ENCODE results near the gene CACNA1C. TPM values are rescaled to one million over a fixed set of nuclear protein-coding genes. Genes with fewer than 3 reads are reported as not detected.

Gene CACNA1C
- total RNA-seq, 3 donors from 2014 or later: 2.6 to 11.8 (median 9.5) TPM

DNA sequence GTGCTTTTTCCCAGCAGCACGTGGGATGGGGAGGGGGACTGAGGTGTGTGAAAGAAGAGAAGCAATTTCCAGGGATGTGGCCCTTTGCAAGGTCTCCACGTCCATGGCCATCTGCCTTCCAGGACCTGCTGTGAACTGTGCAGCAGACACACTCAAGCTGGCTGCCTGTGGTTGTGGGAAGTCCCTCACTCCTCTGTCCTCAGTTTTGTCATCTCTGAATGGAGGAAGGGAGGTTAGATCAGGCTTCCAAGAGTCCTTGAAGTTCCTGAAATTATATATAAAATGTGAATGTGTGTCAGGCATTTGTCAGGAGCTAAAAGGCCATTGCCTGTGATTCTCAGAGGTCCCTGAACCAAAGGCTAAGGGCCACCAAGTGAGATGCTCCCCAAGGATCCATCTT, 328.2 kb downstream of the CACNA1C start:
- no peaks in the 10 kb centered on the region for H3K27me3 ChIP-seq
- no peak for DNase-seq (ENCODE audit: low spot score in 2 of 2)
- peak overlapping the region in 1 of 2 donors; percentile 12 for H3K27ac ChIP-seq
- H3K4me3 ChIP-seq: no peak overlapping the region
- no peaks in the 10 kb centered on the region for H3K36me3 ChIP-seq
- no peak for TF ChIP-seq POLR2A (IDR thresholded peaks at IDR 0.05)
- TF ChIP-seq, protein P1, sequence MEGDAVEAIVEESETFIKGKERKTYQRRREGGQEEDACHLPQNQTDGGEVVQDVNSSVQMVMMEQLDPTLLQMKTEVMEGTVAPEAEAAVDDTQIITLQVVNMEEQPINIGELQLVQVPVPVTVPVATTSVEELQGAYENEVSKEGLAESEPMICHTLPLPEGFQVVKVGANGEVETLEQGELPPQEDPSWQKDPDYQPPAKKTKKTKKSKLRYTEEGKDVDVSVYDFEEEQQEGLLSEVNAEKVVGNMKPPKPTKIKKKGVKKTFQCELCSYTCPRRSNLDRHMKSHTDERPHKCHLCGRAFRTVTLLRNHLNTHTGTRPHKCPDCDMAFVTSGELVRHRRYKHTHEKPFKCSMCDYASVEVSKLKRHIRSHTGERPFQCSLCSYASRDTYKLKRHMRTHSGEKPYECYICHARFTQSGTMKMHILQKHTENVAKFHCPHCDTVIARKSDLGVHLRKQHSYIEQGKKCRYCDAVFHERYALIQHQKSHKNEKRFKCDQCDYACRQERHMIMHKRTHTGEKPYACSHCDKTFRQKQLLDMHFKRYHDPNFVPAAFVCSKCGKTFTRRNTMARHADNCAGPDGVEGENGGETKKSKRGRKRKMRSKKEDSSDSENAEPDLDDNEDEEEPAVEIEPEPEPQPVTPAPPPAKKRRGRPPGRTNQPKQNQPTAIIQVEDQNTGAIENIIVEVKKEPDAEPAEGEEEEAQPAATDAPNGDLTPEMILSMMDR (IDR thresholded peaks at IDR 0.05): no peak
- no peak for TF ChIP-seq POLR2AphosphoS5 (IDR thresholded peaks at IDR 0.05)
- no peaks in the 10 kb centered on the region for H3K4me1 ChIP-seq
- intact Hi-C loops (cut with DNase I; ENCODE audit: low total_unique reads): no loop called here
- no peaks in the 10 kb centered on the region for H3K9me3 ChIP-seq

DNA sequence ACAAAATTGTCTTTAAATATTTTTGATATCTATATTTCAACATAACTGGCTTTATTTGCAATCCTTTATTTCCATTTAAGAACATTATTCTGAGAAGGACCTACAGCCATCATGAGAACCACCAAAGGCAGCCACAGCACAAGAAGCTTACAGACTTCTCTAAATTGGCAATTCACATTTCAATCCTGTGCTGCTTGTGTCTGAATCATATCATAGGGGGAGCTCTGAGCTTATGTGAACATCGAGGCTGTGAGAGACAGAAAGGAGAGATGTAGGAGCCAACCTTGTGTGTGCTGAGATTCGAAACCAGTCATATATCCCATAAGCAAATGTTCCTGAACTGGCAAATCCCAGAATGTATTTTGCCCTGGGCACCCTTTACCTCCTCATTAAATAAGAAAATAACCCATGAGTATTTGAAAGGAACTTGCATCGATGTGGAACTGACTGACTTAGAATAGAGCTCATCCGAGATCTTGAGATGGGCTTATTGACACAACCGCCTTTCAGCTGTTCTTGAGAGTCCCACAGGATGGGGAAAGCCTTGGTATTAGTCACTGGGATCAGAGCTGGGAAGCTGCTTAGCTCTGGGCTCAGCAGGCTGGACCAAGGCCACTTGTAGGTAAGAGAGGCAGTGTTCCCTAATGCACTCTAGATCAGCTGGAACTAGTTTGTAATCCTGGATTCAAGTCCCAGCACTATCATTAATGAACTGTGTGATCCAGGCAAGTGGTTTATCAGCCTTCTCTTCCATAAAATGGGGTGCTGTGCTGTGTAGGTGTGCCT, 329.8 kb downstream of the CACNA1C start:
- H3K27me3 ChIP-seq: no peaks in the 10 kb centered on the region
- peak overlapping the region in 1 of 2 donors; percentile 75 for H3K27ac ChIP-seq
- H3K4me3 ChIP-seq: no peak overlapping the region
- H3K9me3 ChIP-seq: no peaks in the 10 kb centered on the region
- intact Hi-C loops (cut with DNase I; ENCODE audit: low total_unique reads): no loop called here
- H3K4me1 ChIP-seq: no peaks in the 10 kb centered on the region
- H3K36me3 ChIP-seq: no peaks in the 10 kb centered on the region
- TF ChIP-seq POLR2AphosphoS5 (IDR thresholded peaks at IDR 0.05) (no peak), POLR2A (IDR thresholded peaks at IDR 0.05) (no peak)
- TF ChIP-seq, protein P1 (IDR thresholded peaks at IDR 0.05): no peak
- no peak for DNase-seq (ENCODE audit: low spot score in 2 of 2)

DNA sequence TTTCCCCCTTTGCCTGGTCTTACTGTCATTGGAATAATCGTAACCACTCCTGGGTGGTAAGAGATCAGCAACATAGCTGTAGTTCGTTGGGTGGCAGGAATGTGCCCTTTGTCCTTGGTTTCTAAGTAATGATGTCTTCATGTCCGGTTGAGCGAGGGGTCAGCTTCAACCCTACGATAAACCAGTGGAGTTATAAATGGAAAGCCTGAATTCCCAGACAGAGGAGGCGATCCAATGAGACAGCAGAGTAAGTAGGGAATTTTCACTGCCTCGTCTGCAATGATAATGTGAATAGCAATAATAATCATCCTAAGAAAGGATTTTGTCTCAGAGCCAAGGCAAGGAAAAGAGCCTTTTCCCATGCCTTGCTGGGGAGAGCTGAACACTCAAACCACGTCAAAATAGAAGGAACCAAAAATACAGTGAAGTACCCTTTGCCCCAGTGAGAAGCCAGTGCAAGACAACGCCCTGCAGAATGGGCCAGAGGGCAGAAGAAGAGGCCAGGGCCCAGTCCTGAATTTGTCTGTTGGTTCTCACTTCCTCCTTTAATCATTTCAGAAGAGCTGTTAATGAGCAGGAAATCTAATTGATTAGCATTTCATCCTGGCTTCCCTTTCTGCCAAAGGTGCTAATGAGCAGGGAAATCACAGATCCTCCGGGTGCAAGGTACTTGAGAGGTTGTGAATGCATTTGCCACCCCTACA, 330.7 kb downstream of the CACNA1C start:
- intact Hi-C loops (cut with DNase I; ENCODE audit: low total_unique reads): no loop called here
- no peaks in the 10 kb centered on the region for H3K27me3 ChIP-seq
- no peak for DNase-seq (ENCODE audit: low spot score in 2 of 2)
- H3K4me1 ChIP-seq: no peaks in the 10 kb centered on the region
- peak overlapping the region in 1 of 2 donors; percentile 75 for H3K27ac ChIP-seq
- no peak for TF ChIP-seq POLR2AphosphoS5 (IDR thresholded peaks at IDR 0.05)
- TF ChIP-seq, protein P1 (IDR thresholded peaks at IDR 0.05): no peak
- TF ChIP-seq POLR2A (IDR thresholded peaks at IDR 0.05): no peak
- no peak overlapping the region for H3K4me3 ChIP-seq
- no peaks in the 10 kb centered on the region for H3K9me3 ChIP-seq
- no peaks in the 10 kb centered on the region for H3K36me3 ChIP-seq

DNA sequence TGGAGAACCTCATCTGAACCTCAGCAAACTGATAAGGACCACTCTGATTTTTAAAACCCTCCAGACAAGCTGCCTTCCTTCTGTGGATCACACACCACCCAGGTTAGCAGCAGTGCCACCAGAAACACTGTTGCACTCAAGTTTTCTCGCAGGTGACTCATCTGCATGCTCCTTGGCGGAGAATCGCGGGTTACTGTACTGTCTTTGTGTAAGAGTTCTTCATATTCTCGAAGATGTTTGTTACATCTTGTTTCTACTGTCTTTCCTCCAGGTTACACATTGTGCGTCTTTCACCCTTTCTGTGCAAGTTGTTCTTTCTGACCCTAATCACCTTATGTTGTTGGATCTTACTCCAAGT, 331.2 kb downstream of the CACNA1C start:
- H3K4me3 ChIP-seq: no peak overlapping the region
- peak overlapping the region in 1 of 2 donors; percentile 75 for H3K27ac ChIP-seq
- no peaks in the 10 kb centered on the region for H3K9me3 ChIP-seq
- no peak for DNase-seq (ENCODE audit: low spot score in 2 of 2)
- intact Hi-C loops (cut with DNase I; ENCODE audit: low total_unique reads): no loop called here
- no peaks in the 10 kb centered on the region for H3K4me1 ChIP-seq
- no peak for TF ChIP-seq POLR2A (IDR thresholded peaks at IDR 0.05)
- TF ChIP-seq, protein P1 (IDR thresholded peaks at IDR 0.05): no peak
- no peak for TF ChIP-seq POLR2AphosphoS5 (IDR thresholded peaks at IDR 0.05)
- no peaks in the 10 kb centered on the region for H3K36me3 ChIP-seq
- H3K27me3 ChIP-seq: no peaks in the 10 kb centered on the region
